SKM-1 treated with dmso at 0.1 percent for 144 hours (cell line): ENCODE data around the gene MAPK1.
"Not testable (repeated sequence)": the region's sequence is repeated elsewhere in the genome, so short reads cannot be mapped to it uniquely, and the experiment has no call there.

Experiments
- DNase-seq: peaks from one replicate; lab custom pipeline; 2025; ENCODE audit not compliant: unreplicated experiment; lab: John Stamatoyannopoulos, UW

Gene MAPK1

DNA sequence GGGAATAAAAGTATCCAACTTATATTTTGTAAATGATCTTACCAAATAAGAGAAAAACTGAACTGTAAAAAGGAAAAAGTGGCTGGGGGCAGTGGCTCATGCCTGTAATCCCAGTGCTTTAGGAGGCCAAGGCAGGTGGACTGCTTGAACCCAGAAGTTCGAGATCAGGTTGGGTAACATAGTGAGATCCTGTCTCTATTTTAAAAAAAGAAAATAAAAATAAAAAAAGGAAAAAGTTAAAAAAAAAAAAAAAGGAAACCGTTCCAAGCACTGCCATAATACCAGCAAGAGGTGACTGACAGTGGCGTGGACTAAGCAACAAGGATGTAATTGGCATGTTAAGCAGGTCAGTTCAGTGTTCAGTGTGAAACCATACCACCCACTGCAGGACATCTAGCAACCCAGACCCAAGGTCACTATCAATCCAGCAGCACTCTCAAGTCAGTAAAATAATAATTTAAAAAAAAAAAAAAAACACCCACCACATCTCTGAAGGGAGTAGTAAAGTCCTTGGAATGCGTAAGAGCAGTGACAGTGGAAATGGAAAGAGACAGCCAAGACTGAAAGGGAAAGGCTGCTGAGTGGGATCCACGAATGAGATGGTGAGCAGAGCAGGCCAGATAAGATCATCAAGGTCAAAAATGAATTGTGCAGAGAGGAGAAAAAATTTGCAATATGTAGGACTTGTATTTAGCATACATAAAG, 43.6 kb downstream of the MAPK1 start:
- DNase-seq = no peak

DNA sequence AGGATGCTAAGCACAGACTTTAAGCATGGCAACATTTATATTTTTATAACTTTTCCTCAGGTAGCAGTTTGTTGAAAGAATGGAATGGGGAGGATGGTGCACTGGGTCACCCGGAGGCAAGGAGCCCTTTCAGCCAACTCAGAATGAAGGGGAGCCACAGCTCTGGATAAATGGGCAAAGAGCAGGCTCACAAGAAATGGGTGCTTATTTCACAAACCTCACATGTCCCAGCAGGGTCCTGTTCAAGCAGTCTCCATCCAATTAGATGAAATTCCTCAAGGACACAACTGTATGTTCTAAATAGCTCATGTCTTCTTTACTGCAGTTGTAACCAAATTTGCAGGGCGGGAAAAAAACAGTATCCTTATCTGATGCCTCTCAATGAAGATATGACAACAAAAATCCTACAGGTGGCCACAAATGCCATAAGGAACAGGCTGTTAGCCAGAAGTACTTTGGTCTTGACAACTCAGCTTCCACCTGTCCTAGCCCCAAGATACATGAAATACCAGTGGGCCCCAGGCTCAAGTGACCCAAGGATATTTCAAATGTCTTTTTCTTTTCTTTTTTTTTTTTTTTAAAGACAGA, 48.2 kb downstream of the MAPK1 start:
- no peak for DNase-seq

- DNase-seq = peak; percentile 9
Measured at GRCh38 chr22:21818487-21819182, 48.8 kb downstream of the MAPK1 start.

- not testable (repeated sequence) for DNase-seq
Measured at GRCh38 chr22:21817497-21817853, 50.0 kb downstream of the MAPK1 start.

DNA sequence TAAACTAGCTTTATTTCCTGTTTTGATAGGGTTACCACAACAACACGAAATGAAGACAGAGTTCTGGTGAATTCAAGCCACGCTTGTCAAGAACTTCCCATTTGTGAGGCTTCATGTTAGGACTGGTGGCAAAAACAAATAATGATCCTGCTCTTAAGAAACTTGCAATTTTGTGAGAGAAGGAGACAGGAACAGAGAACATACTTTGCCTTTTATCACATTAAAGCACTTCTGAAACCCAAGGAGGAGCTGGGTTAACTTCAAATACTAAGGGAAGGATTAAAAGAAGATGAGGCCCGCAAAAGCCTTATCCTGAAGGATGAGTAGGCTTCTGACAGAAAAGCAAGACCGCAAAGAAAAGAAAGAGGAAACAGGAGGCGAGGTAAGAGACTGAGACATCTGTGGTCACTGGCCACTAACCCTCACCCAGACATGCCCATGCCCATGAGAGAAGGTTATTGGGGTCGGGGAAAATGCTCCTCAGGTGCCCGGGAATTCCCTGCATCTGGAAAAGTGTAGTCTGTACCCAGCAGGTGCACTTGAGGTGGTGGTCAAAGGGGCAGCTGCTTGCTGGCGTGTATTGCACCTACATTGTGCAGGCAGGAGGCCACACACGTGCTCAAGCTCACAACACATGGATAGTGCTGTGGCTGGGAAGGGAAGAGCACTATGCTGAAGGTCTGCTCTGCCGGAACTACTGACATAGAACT, 50.5 kb downstream of the MAPK1 start:
- peak; percentile 97 for DNase-seq

DNA sequence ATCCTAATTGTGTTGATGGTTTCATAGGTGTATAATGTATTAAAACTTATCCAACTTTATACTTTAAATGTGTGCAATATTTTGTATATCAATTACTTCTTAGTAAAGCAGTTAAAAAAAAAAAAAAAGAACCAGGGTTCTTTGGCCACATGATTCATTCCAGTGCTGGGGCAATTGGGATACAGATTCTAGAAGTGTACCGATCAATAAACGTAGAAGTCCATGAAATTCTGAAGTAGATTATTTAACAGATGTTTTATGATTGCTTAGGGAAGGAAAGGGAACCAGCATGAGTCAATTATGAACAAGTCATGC, 51.0 kb downstream of the MAPK1 start:
- DNase-seq = no peak

DNA sequence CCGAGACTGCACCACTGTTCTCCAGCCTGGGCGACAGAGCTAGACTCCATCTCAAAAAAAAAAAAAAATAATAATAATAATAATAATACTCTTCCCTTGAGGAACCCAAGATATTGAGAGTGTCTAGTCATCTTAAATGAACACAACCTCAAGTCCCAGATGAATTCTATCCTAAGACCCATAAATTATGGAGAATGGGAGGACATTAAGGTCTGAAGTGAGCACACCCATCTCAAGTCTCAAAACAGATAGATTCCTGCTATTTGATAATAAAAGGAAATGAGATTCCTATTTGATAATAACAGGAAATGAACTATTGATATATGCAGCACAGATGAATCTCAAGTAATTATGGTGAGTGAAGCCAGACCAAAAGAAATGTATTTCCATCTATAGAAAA, 51.5 kb downstream of the MAPK1 start:
- DNase-seq = no peak

GRCh38 chr22:21815357-21815756, 52.1 kb downstream of the MAPK1 start:
- DNase-seq = no peak

GRCh38 chr22:21811982-21812381, 55.5 kb downstream of the MAPK1 start:
- DNase-seq = no peak

DNA sequence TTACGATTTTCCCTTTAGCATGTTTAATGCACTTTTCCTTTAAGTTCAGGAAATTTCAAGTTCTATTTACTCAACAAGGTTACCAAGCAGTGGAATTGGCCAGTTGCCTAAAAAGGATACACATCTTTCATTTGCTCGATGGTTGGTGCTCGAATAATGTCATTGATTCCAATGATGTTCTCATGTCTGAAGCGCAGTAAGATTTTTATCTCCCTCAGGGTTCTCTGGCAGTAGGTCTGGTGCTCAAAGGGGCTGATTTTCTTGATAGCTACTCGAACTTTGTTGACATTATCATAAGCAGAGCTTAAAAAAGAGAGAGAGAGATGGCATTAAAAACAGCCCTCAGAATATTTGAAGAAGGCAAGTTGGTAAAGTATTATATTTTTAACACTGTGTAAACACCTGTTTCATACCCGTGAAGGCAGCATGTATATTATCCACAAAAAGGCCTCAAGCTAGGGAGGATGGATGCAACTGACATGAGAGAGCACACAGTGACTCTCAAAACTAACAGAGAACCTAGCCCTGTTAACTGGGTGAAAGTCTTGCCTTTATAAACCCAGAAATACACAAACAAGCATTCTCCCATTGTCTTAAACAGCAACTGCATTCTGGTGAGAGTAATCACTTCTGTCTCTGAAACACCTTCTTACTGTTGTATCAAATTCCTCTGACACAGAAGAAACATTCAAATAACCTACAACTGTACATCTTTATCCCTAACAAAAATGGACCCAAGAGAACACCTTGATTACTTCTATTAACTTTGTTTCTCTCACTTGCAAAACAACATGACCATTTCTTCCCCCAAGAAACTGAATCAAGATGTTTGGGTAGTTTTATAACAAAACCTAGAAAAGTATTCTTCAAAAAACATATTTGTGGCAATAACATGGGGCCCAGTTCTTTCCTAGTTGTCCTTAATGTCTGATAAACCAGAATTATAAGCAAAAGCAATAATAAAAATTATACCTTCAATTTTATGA, 59.6 kb downstream of the MAPK1 start:
- no peak for DNase-seq

- DNase-seq = not testable (repeated sequence)
Measured at GRCh38 chr22:21805325-21805724, 62.1 kb downstream of the MAPK1 start.

DNA sequence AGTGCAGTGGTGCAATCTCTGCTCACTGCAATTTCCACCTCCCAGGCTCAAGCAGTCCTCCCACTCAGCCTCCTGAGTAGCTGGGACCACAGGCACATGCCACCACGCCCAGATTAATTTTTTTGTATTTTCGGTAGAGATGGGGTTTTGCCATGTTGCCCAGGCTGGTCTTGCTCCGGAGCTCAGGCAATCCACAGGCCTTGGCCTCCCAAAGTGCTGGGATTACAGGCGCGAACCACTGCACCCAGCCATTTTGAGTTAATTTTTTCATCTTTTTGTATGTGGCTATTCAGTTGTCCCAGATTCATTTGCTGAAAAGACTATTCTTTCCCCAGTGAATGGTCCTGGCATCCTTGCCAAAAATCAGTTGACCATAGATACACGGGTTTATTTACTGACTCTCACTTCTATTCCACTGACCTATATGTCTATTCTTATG, 63.6 kb downstream of the MAPK1 start:
- no peak for DNase-seq

- DNase-seq = no peak
Measured at GRCh38 chr22:21802673-21803072, 64.8 kb downstream of the MAPK1 start.

- no peak for DNase-seq
Measured at GRCh38 chr22:21802056-21802455, 65.4 kb downstream of the MAPK1 start.

- not testable (repeated sequence) for DNase-seq
Measured at GRCh38 chr22:21801304-21801644, 66.2 kb downstream of the MAPK1 start.

GRCh38 chr22:21800552-21801303, 66.7 kb downstream of the MAPK1 start:
- no peak for DNase-seq

- no peak for DNase-seq
Measured at GRCh38 chr22:21797444-21798221, 69.8 kb downstream of the MAPK1 start.

- no peak for DNase-seq
Measured at GRCh38 chr22:21796863-21797262, 70.6 kb downstream of the MAPK1 start.

- DNase-seq = no peak
Measured at GRCh38 chr22:21796231-21796630, 71.2 kb downstream of the MAPK1 start.
